Measurements from ENCODE around the gene MIDN.

MIDN gene

GRCh38 chr19:1233115-1233667, 15.2 kb upstream of the MIDN start:
- DNase-seq (ENCODE audit: low spot score): no peak

DNA sequence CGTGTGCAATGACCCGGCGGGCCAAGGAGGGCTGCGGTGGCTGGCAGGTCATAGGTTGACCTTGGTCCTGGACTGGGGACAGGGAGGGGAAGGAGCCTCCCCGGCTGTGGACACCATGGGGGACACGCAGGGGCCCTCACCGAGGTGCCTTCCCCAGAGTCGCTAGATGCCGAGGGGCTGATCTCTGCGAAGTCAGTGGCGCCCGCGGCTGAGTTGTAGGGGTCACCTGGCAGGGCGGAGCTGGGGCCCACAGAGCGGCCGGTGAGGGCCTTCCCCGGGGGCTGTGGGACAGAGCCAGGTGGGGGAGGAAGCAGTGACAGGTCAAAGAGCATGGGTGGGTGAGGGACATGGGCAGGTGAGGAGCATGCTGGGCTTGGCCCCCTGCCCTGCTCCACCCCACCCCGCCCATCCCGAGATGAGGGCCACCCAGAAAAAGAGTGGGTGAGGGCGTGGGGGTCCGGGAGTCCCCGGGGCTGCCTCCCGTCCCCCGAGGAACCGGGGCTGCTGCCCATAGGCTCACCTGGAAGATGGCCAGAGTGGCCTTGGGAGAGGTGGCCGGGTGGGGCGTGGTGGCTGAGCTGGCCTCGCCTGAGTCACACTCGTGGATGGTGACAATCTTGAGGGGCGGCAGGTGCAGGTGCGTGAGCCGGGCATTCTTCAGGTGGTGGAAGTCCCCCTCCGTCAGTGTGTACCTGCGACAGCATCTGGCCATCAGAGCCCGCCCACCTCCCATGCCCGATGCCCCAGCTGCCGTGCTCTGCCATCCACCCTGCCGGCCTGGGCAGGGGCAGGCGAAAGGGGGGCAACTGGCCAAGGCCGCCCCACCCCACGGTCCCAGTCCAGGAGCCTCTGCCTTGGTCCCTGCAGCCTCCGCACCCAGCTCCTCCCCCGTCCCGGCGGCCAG, 14.1 kb upstream of the MIDN start:
- DNase-seq (ENCODE audit: low spot score): no peak

DNA sequence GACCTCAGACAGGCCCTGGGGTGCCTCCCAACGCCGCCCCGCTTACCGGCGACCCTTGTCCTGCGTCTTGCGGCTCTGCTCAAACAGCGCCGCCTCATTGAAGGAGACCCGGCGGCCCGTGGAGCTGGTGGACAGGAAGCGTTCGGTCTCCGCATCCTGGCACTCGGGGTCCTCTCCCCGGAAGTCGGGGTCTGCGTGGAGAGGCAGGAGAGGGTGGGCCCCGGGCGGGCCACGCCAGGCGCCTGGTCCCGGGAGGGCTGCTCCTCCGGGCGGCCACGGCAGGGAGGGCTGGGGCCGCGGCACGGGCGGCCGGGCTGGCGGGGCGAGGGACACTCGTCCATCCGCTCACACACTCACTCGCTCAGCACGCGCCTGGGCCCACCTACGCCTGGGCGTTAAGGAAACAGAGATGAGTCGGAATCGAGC, 13.4 kb upstream of the MIDN start:
- no peak for DNase-seq (ENCODE audit: low spot score)

DNA sequence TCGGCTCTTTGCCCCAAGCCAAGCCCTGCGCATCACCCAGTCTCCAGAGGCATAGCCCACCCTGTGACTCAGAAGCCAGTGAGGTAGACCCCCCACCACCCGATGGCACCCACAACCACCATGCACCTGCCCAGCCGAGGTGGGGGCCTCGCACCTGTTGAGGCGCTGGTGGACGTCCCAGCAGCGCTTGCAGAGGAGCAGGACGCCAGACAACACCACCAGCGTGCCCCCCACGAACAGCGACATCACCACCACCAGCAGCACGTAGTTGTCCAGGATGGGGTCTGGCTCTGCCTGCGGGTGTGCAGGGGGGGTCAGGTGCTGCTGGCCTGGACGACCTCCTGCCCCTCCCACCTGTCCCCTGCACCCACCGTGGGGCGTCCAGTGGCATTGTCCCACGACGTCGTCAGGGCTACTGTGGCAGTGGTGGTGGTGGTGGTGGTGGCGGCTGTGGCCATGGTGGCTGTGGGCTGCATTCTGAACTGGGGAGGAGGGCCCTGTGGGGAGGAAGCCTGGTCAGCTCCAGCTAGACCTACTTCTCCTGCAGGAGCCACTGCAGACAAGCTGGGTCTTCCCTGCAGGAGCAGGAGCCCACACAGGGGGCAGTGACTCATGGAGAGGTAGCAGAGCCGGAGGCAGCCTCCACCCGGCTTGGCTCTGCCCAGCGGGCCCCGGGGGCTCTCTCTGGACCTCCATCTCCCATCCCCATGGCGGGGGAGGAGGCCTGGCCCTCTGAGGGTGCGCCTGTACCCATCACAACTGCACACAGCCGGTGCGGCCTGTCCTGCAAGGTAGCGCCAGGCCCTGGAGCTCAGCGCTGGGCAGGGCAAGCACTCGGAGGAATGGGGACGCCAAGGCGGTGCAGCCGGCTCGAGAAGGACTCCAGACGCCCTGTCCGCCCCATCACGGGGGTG, 12.5 kb upstream of the MIDN start:
- DNase-seq (ENCODE audit: low spot score): no peak

DNA sequence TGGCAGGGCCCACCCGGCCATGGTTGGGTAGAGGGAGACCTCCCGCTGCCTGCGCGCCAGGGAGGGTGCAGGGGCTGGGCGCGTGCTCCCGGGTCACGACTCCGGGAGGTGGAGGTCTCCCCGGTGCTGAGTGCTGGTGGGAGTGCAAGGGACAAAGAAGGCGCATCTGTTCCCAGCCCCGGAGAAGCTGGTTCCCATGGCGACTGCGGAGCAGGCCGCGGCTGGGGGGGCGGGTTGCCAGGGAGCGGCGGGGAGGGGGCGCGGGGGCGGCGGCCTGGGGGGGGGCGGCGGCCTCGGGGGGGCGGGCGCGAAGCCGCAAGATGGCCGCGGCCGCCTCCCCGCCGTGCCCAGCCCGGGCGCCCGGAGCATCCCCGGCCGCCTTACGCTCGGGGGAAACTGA, 11.8 kb upstream of the MIDN start:
- DNase-seq (ENCODE audit: low spot score): no peak

DNA sequence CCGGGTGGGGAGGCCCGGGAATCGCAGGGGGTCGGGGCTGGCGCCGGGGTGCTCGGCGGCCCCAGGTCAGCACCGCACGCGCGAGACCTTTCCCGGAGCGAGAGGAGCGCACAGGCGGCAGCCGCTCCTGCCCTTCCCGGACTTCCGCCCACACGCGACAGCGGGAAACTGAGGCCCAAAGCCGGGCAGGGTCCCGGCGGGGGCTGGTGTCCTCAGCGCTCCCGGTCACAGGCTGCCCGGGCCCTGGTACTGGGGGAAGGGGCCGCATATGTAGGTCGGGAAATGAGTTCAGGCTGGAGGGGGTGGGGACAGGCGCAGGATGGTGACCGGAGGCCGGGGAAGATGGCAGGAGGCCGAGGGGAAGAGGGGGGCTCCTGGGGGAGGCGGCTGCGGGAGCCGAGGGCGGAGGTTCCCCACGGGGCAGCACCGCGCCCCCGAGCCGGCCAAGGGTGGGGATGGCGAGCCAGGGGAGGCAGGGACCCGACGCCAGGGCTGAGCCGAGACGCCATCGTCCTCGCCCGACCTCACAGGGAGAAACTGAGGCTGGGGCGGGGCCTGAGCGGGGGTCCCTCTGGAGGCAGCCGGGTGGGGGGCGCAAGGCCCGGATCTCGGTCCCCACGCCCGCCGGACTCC, 11.2 kb upstream of the MIDN start:
- DNase-seq (ENCODE audit: low spot score): no peak

DNA sequence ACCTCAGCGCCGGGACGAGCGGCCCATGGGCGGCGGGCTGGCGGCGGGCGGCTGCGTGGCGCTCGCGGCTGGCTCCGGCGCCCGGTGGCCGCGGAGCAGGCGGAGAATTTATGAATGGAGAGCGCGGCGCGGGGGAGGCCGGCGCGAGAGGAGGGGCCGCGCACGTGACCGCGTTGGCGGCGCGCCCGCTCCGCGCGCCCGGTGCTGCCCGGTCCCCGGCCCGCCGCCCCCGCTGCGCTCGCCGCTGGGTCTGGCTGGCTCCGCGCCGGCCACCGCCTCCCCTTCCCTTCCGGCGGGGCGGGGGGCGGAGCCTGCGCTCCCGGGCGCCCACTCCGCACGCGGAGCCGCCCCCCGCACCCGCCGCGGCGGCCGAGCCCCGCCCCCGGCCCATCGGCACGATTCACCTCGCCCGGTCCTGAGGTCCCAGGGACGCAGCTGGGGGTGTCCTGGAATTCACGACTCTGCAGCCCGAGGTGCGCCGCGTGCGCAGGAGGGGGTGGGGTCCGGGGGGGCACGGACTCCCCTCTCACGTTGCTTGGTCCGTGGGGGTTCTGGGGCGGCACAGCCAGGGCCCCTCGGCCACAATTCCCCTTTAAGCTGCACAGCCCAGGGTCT, 10.5 kb upstream of the MIDN start, which contains the start of gene CBARP:
CBARP (minus strand) TSS at position 252 of the 615 bp plus-strand sequence. CDS start 1,905 bp downstream, outside the sequence.
- no peak for DNase-seq (ENCODE audit: low spot score)

- DNase-seq (ENCODE audit: low spot score): no peak
Measured at GRCh38 chr19:1238369-1239303, 9.7 kb upstream of the MIDN start.

GRCh38 chr19:1239420-1239795, 9.0 kb upstream of the MIDN start:
- DNase-seq (ENCODE audit: low spot score): no peak

DNA sequence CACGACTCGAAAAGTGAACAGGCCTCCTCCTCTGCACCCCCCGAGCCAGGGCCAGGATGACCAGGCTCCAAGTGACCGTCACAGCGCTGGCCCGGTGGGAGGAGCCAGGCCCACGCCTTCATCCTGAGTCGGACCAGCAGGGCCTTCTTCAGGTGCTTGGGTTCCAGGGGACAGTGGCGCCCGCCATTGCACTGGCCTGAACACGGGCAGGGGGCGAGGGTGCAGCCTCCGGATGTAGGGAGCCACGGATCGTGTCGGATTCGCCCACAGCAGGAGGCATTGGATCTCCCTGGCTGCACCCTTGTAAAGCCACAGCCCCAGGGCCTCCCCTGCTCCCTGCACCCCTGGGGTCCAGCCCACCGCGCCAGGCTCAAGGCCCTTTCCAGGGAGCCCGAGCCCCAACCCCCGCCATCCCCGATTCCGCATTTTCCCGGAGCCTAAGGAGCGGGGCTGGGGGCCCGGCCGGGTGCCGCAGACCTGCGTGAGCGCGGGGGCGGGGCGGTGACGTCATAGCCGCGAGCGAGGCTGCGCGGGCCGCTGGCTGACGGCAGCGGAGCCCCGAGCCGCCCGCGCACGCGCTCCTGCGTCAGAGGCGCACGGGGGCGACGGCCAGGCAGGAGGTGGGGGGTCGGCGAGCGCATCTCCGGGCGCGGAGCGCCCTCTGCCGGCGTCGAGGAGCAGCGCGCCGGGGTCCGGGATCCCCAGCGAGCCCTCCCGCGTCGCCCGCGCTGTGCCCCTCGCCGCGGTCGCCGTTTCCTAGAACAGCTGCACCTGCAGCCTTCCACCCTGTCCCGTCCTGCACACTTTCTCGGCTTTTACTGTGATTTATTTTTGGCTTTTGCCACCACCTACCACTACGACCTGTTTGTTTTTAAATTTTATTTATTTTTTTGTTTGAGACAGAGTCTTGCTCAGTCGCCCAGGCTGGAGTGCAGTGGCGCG, 8.3 kb upstream of the MIDN start:
- DNase-seq (ENCODE audit: low spot score): peak; percentile 85

GRCh38 chr19:1240925-1241324, 7.5 kb upstream of the MIDN start:
- no peak for DNase-seq (ENCODE audit: low spot score)

GRCh38 chr19:1241417-1242095, 6.8 kb upstream of the MIDN start, which contains the start of gene ATP5F1D:
Gene ATP5F1D, plus strand, starts transcription at chr19:1241751. Its CDS starts 100 bp downstream, at chr19:1241851.
- peak; percentile 92 for DNase-seq (ENCODE audit: low spot score)

DNA sequence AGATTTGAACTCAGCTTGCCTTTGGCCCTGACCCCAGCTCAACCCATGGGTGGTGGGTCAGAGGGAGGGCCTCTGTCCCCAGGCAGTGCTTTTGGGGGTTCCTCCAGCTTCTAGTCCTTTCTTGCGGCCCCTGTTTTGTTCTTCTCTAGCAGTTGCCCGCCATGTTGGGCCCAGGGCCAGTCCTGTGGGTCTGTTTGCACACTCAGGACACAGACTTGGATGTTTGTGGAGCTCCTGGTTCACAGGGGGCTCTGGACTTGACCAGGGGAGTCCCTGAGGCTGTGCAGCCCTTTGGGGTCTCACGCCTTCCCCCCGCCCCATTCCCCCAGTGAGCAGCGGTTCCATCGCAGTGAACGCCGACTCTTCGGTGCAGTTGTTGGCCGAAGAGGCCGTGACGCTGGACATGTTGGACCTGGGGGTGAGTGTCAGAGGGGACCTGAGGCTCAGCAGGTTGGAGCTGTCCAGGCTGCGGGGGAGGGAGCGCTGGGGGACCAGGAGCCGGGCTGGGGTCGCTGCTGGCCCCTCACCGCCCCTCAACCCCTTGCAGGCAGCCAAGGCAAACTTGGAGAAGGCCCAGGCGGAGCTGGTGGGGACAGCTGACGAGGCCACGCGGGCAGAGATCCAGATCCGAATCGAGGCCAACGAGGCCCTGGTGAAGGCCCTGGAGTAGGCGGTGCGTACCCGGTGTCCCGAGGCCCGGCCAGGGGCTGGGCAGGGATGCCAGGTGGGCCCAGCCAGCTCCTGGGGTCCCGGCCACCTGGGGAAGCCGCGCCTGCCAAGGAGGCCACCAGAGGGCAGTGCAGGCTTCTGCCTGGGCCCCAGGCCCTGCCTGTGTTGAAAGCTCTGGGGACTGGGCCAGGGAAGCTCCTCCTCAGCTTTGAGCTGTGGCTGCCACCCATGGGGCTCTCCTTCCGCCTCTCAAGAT, 4.4 kb upstream of the MIDN start:
- DNase-seq (ENCODE audit: low spot score): peak; percentile 88

DNA sequence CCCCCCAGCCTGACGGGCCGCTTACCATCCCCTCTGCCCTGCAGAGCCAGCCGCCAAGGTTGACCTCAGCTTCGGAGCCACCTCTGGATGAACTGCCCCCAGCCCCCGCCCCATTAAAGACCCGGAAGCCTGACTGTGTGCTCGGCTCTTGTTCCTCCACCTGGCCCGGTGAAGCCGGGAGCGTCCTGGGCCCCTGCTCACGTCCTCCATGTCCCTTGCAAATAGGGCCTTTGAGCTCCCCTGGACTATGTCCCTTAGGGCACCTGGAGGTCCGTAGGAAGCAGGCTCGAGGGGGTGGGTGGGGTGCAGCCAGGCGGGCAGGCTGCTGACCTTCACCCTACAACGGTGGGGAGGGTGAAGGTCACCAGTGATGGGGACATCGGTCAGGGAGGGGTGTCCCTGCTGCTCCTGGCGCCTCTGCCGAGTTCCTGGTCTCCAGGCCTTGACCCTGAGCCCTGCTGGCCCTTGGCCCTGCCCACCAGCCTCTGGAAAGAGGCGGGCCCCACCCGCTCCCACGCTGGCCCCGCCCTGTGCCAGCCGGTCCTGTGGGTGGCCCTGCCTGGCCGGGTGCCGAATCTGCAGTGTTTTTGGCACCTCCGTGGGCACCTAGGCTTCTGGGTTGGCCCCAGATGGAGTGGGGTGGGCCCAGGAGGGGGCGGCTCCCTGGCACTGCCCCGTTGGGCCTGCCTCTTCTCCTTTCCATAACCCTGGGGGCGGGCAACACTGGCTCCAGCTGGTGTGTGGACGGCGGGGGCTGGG, 3.5 kb upstream of the MIDN start:
- DNase-seq (ENCODE audit: low spot score): no peak

GRCh38 chr19:1245494-1246264, 2.7 kb upstream of the MIDN start:
- no peak for DNase-seq (ENCODE audit: low spot score)
